SH-SY5Y (cell line): ENCODE results near the gene RBMS3.

Experiments
- GATA2 ChIP-seq: IDR thresholded peaks from 2 replicates; pipeline ENCODE4 v1.6.1; 2011; ENCODE audit warnings: mild to moderate bottlenecking, low read depth, low read length
- GATA3 ChIP-seq: IDR thresholded peaks from 2 replicates; pipeline ENCODE4 v1.6.1; 2011; ENCODE audit warnings: low read depth, mild to moderate bottlenecking, low read length, moderate library complexity

DNA sequence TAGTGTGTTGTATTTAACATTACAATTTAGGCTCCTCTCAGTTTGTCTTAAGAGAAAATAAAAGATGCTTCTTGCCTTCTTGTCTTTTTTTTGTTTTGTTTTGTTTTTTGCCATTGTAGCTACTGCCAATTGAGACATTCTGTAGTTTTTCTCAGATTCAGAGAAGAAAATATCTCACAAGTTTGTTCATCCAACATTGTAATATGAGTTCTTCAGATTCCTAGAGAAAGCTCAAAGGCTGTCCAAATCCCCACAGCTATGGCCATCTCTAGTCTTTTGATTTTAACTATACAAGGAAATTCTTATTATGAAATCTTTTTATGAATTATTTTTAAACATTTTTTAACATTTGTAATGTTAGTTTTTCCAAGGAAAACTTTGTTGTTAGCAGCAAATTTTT is 264.7 kb downstream of the RBMS3 start:
- TF ChIP-seq GATA2: no peak
- no peak for TF ChIP-seq GATA3
